Activated CD8-positive, alpha-beta memory T cell treated with anti-CD3 and anti-CD28 coated beads, Interleukin-2, amount 50 U/mL, for 4 hours (primary cell): Measurements from ENCODE around the gene ABCC5.
"Not testable (repeated sequence)": the region's sequence is repeated elsewhere in the genome, so short reads cannot be mapped to it uniquely, and the experiment has no call there.

Experiments
- DNase-seq: peaks from one replicate; pipeline ENCODE4 v3.0.0-alpha.2; 2020

Gene ABCC5

GRCh38 chr3:184017672-184018423 lies at the start of gene ABCC5:
Gene ABCC5, minus strand, starts transcription at chr3:184017884. Its CDS starts 3,492 bp downstream, at chr3:184014392.
- peak; percentile 84 for DNase-seq

GRCh38 chr3:184066211-184066610 lies 48.5 kb upstream of the ABCC5 start:
- DNase-seq = no peak

- DNase-seq = no peak
Observed at GRCh38 chr3:184062637-184063036, 45.0 kb upstream of the ABCC5 start.

DNA sequence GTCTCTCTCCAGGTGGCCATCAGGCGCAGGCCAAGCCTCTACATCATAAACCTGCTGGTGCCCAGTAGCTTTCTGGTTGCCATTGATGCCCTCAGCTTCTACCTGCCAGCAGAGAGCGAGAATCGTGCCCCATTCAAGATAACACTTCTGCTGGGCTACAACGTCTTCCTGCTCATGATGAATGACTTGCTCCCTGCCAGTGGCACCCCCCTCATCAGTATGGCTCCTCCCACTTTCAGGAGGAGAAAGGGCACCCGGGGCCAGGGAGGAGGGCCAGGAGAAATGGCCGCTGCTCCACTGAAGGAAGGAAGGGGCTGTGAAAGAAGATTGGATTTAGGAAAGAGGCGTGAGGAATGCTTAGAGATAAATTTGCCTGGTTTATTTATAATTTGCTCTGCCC lies 41.7 kb upstream of the ABCC5 start:
- no peak for DNase-seq

GRCh38 chr3:184058029-184058428 lies 40.3 kb upstream of the ABCC5 start:
- no peak for DNase-seq

- DNase-seq = no peak
Observed at GRCh38 chr3:184052767-184053166, 35.1 kb upstream of the ABCC5 start, which contains the start of gene HTR3C. Gene HTR3C, plus strand, starts transcription at chr3:184053047. Its CDS starts 34 bp downstream, at chr3:184053081.

GRCh38 chr3:184050217-184050847 lies 32.6 kb upstream of the ABCC5 start:
- DNase-seq = no peak

- no peak for DNase-seq
Observed at GRCh38 chr3:184045995-184046394, 28.3 kb upstream of the ABCC5 start.

GRCh38 chr3:184042617-184043016 lies 24.9 kb upstream of the ABCC5 start:
- DNase-seq = no peak

GRCh38 chr3:184040010-184040409 lies 22.3 kb upstream of the ABCC5 start:
- DNase-seq = no peak

DNA sequence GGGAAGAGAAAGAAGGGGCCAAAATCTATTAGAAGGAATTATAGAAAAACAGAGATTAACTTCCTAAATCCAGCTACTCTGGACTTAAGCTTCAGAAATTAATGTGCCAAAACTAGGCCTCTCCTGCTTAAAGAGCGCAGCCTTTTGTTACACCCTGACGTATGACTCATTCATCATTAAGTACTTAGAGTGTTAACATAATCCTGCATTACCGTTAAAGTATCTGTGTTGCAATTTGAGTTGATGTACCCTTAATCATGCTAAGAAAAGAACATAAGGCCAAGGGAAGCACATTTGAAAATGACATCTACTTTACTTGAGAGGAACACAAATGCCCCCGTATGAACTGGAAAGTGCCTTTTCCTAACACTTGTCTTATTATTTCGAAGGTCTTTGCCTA lies 21.7 kb upstream of the ABCC5 start:
- no peak for DNase-seq

- not testable (repeated sequence) for DNase-seq
Observed at GRCh38 chr3:184038307-184038706, 20.6 kb upstream of the ABCC5 start.

DNA sequence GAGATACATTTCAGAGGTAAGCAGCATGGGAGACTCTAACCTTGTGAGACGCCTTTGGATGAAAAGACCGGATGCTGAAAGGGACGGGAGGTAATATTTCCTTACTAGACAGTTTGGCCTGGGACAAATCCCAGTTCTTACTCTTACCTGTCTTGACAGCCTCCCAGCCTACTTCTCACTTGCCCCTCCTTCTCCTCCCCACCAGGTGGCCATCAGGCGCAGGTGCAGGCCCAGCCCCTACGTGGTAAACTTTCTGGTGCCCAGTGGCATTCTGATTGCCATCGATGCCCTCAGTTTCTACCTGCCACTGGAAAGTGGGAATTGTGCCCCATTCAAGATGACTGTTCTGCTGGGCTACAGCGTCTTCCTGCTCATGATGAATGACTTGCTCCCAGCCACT lies 20.1 kb upstream of the ABCC5 start:
- DNase-seq = no peak

DNA sequence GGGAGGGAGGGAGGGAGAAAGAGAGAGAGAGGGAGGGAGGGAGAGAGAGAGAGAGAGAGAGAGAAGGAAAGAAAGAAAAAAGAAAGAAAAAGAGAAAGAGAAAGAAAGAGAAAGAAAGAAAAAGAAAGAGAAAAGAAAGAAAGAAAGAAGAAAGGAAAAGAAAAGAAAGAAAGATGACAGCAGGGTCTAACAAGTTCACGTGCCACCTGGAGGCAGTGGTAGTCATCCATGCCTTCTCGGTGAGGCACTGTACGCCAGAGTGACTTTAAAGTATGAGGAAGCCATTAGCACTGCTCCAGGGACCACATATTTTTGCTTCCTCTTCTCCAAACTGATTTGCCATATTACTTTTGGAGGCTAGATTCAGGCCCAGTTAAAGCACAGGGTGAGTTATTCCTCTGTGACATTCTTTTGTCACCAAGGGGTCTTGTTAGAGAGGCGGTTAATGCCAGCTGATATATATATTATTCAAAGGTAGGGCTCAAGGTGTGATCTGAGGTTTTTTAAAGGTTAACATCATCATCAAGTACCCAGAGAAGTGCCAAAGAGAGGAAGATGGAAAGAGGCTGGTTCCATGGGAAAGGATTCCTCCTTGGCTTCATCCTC lies 13.6 kb upstream of the ABCC5 start, which contains the start of gene HTR3D:
HTR3D (plus strand) TSS at position 556 of the 606 bp plus-strand sequence; CDS start at position 556, 0 bp downstream.
- DNase-seq = no peak

DNA sequence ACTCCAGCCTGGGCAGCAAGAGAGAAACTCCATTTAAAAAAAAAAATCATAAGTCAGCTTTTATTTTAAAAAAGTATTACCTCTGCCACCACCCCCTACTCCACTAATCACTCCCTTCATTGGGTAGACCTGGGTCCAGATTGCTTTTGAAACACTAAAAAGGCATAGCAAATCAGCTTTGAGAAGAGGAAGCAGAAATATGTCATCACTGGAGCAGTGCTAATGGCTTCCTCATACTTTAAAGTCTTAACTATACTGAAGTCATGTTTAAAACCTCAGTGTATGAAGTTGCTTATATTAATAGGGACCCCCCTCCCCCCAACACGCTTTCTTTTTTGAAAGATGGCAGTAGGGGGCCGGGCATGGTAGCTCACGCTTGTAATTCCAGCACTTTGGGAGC lies 12.9 kb upstream of the ABCC5 start:
- no peak for DNase-seq

GRCh38 chr3:184029443-184029842 lies 11.8 kb upstream of the ABCC5 start:
- DNase-seq = no peak

DNA sequence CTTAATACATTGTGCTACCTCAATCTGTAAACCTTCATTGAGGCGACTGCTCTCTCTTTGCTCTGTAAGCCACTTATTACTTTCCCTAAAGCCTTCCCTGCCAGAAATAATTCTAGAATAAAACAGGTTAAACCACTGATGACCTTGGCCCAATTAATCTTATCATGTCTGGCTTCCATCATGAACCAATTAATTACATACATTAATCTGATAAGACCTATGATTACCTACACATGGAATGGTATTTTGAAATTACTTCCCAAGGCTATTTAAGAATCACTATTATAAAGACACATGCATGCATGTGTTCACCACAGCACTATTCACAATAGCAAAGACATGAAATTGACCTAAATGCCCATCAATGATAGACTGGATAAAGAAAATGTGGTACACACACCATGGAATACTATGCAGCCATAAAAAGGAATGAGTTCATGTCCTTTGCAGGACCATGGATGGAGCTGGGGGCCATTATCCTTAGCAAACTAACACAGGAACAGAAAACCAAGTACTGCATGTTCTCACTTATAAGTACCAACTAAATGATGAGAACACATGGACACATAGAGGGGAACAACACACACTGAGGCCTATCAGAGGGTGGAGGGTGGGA lies 10.7 kb upstream of the ABCC5 start:
- DNase-seq = not testable (repeated sequence)

GRCh38 chr3:184025256-184025655 lies 7.6 kb upstream of the ABCC5 start:
- not testable (repeated sequence) for DNase-seq

DNA sequence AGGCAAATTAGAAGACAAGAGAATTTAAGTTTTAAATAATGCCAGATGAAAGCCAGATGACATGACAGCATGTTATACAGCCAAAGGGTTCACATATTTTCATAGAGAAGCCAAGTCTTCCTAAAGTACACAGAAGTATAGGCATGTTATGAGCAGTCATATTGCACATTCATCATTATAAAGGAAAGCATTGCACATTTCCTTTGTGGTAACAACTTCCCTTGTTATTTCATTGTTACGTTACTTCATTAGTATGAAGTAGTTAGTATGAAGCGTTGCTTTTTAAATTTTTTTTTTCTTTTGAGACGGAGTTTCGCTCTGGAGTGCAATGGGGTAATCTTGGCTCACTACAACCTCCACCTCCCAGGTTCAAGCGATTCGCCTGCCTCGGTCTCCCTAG lies 4.6 kb upstream of the ABCC5 start:
- no peak for DNase-seq

GRCh38 chr3:184018424-184018973 lies 815 bp upstream of the ABCC5 start:
- no peak for DNase-seq

- DNase-seq = peak; percentile 46
Observed at GRCh38 chr3:184016811-184017671, 643 bp downstream of the ABCC5 start.

DNA sequence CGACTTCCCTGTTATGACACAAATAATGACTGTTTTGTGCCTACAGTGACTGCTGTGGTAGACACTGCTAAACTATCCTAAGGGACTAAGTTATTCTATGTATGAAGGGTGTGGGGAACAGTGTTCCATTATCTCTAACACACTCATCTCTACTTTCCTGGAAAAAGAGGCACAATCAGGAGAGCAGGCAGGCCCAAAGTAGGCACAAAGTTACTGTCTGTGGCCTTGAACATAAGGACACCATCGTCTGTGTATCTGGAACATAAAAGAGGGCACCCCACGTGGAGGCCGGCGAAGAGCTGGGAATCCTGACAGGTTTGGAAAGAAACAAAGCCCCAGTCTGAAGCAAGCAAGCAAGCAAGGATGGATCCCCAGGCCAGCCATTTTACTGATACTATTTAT lies 1.5 kb downstream of the ABCC5 start:
- DNase-seq = no peak
